K562 (cell line): ENCODE results near the gene TMEM45A. TPM values are rescaled to one million over a fixed set of nuclear protein-coding genes. Genes with fewer than 3 reads are reported as not detected.

Experiments
- C11orf30 ChIP-seq: fragments of 450-650 bp; IDR thresholded peaks from 2 replicates; pipeline ENCODE4 v1.6.1; 2016; ENCODE audit warnings: low read depth, mild to moderate bottlenecking
- HSF4 ChIP-seq: fragments of 250-450 bp; sonication (Bioruptor Pico); IDR thresholded peaks from 2 replicates; pipeline ENCODE4 v2.1.2; 2022; ENCODE audit warnings: mild to moderate bottlenecking, moderate library complexity, borderline replicate concordance
- POLR3G ChIP-seq: IDR thresholded peaks from 2 replicates; pipeline ENCODE4 v1.6.1; 2011; ENCODE audit not compliant: insufficient read length, insufficient replicate concordance; ENCODE audit errors: extremely low read depth
- ZNF165 ChIP-seq: fragments of 250-450 bp; sonication (Bioruptor Pico); IDR thresholded peaks from 2 replicates; pipeline ENCODE4 v1.4.0; 2020; ENCODE audit warnings: borderline replicate concordance
- ZNF253 ChIP-seq: fragments of 250-450 bp; sonication (Bioruptor Pico); conservative IDR thresholded peaks from 2 replicates; pipeline ENCODE4 v1.6.1; 2021; ENCODE audit warnings: mild to moderate bottlenecking
- ZNF766 ChIP-seq: fragments of 200-800 bp; sonication (Bioruptor generic); conservative IDR thresholded peaks from 2 replicates; pipeline ENCODE4 v1.6.1; 2016; ENCODE audit warnings: missing genetic modification characterization, missing compliant biosample characterization
- polyA plus RNA-seq, 8 experiments: library from polyadenylated mRNA; depleted of rRNA in 4 of 8; stranded (reverse) in 5 of 8; unstranded in 3 of 8; fragments of >200 nt; fragmentation: Nextera tagmentation in 2 of 8; fragmentation: Illumina TruSeq in 1 of 8; extraction: Ambion mirVana in 2 of 8; extraction: Trizol in 1 of 8; gene quantifications; 2 replicates each; pipeline versions ENCODE4 v1.2.1 to v1.2.3, GENCODE V29; 2011 to 2014; ENCODE audit warnings: inconsistent platforms in 1 of 8, missing spikeins in 1 of 8
- total RNA-seq, 7 experiments: library from RNA; depleted of rRNA in 6 of 7; stranded (reverse); fragments of >200 nt in 6 of 7; fragmentation: Illumina TruSeq in 2 of 7; extraction: Trizol in 2 of 7; gene quantifications; 2 replicates each; pipeline versions ENCODE4 v1.2.1 to v1.2.3, GENCODE V29; 2011 to 2021; ENCODE audit warnings: low replicate concordance in 1 of 7
- TF ChIP-seq, protein P1 (sequence below), 2 experiments: fragments of 450-650 bp; IDR thresholded peaks; 2 replicates each; pipeline ENCODE4 v1.6.1; 2016; ENCODE audit warnings: mild to moderate bottlenecking in 2 of 2, borderline replicate concordance in 1 of 2, low read depth in 1 of 2, moderate library complexity in 1 of 2

Gene TMEM45A
- total and polyA plus RNA-seq, 9 of the 15 experiments (the other 6 are each of a cell fraction or from before 2014, with no cell fraction given) = 0.41 to 4.1 (median 0.95) TPM

DNA sequence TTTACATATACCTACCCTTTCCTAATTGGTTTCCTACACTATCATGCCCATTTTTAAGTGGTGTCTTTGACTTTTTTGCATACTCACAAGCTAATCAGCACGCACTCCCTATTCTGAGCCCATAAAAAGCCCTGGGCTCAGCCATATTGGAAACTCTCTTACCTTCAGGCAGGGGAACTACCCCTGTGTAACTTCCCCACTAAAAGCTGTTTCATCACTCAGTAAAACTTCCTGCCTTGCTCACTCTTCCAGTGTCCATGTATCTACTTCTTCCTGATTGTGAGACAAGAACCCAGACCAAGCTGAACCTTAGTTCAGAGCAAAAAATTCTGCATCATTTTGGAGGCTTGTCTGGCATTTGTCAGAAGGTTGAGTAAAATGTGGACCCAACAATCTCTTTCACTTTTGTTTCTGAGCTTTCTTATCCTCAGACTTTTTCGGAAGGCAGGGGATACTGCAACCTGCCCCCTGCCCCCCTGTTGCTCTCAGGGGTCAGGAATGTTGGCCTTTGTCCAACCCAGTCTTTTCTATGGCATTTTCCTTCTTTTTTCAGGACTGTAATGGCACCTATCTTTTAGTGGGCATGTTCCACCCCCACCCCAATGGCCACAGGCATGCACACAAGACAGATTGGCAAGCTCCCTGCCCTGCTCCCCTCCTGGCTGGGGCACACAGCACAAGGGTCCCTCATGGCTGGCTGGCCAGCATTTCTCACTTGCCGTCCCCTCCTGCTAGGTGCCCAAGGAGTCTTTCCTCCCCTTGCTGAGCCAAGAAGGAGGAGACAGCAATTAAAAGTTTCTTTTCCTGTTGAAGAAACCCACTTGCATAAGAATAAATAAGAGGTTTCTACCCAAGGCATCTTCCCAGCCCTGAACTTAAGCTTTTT, 26.3 kb upstream of the TMEM45A start (continued):
- TF ChIP-seq, protein P1, sequence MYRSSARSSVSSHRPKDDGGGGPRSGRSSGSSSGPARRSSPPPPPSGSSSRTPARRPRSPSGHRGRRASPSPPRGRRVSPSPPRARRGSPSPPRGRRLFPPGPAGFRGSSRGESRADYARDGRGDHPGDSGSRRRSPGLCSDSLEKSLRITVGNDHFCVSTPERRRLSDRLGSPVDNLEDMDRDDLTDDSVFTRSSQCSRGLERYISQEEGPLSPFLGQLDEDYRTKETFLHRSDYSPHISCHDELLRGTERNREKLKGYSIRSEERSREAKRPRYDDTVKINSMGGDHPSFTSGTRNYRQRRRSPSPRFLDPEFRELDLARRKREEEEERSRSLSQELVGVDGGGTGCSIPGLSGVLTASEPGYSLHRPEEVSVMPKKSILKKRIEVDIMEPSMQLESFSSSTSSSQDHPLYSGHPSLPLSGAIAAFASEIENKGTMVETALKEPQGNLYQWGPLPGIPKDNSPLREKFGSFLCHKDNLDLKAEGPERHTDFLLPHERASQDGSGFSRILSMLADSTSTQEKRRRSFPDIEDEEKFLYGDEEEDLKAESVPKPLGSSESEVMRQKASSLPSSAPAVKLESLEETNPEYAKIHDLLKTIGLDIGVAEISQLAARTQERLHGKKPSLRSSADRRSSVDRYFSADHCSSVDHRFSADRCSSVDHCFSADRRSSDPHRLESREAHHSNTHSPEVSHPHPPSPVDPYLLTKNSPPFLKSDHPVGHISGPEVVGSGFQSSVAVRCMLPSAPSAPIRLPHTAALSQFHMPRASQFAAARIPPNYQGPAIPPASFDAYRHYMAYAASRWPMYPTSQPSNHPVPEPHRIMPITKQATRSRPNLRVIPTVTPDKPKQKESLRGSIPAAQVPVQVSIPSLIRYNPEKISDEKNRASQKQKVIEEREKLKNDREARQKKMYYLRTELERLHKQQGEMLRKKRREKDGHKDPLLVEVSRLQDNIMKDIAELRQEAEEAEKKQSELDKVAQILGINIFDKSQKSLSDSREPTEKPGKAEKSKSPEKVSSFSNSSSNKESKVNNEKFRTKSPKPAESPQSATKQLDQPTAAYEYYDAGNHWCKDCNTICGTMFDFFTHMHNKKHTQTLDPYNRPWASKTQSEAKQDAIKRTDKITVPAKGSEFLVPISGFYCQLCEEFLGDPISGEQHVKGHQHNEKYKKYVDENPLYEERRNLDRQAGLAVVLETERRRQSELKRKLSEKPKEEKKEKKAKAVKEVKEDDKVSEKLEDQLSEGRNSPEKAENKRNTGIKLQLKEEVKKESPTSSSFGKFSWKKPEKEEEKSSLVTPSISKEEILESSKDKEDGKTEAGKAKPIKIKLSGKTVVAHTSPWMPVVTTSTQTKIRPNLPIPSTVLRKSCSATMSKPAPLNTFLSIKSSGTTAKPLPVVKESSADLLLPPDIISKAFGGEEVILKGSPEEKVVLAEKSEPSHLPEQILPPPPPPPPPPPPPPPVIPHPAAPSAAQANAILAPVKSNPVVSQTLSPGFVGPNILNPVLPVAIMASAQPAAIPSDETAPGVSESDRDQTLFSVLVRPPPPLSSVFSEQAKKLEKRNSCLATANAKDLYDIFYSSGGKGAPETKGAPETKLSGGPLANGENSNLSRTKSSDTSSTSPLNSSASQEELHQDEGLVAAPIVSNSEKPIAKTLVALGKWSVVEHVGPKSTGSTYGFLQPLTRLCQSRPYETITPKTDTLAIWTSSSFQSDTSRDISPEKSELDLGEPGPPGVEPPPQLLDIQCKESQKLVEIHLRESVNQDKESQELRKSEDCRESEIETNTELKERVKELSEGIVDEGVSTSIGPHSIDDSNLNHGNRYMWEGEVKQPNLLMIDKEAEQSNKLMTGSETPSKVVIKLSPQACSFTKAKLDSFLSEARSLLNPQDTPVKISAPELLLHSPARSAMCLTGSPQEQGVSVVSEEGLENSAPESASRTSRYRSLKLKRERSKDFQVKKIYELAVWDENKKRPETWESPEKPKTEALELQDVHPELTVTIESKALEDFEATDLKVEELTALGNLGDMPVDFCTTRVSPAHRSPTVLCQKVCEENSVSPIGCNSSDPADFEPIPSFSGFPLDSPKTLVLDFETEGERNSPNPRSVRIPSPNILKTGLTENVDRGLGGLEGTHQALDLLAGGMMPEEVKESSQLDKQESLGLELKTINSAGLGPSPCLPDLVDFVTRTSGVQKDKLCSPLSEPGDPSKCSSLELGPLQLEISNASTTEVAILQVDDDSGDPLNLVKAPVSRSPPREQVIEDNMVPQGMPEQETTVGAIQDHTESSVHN (IDR thresholded peaks at IDR 0.05; ENCODE audit: borderline replicate concordance in 1 of 2, low read depth in 1 of 2) = no peak
- TF ChIP-seq ZNF165 = no peak
- TF ChIP-seq HSF4 = no peak
- TF ChIP-seq ZNF253 (CRISPR knock-in tag) = no peak
- no peak for TF ChIP-seq ZNF766 (CRISPR knock-in tag)
- no peak for TF ChIP-seq C11orf30
- TF ChIP-seq POLR3G = no peak
